Endodermal cell (in vitro differentiated cells): ENCODE results near the gene TAS2R1. TPM values are rescaled to one million over a fixed set of nuclear protein-coding genes. Genes with fewer than 3 reads are reported as not detected.
"Not testable (repeated sequence)": the region's sequence is repeated elsewhere in the genome, so short reads cannot be mapped to it uniquely, and the experiment has no call there.

Experiments used
- DNase-seq: peaks from one replicate; pipeline ENCODE4 v3.0.0-alpha.2; 2017
- H3K27ac ChIP-seq: 2 replicates; pipeline ENCODE4 v1.5.1; 2013; ENCODE audit warnings: mild to moderate bottlenecking, low read depth, low read length, moderate library complexity
- H3K27me3 ChIP-seq: 2 replicates; pipeline ENCODE4 v1.6.1; 2013; ENCODE audit warnings: mild to moderate bottlenecking, low read length, moderate library complexity; ENCODE audit not compliant: insufficient read depth, control insufficient read depth, poor library complexity, severe bottlenecking
- H3K36me3 ChIP-seq: 2 replicates; pipeline ENCODE4 v1.7.0; 2013; ENCODE audit warnings: mild to moderate bottlenecking, low read length, moderate library complexity; ENCODE audit not compliant: control insufficient read depth, insufficient read depth
- H3K4me1 ChIP-seq: one replicate; pipeline ENCODE4 v1.7.0; 2013; ENCODE audit warnings: low read length; ENCODE audit not compliant: control insufficient read depth, insufficient read depth
- H3K4me3 ChIP-seq: 2 replicates; pipeline ENCODE4 v1.5.1; 2013; ENCODE audit warnings: mild to moderate bottlenecking, low read length, moderate library complexity
- H3K9ac ChIP-seq: 2 replicates; pipeline ENCODE4 v1.6.1; 2013; ENCODE audit warnings: mild to moderate bottlenecking, low read length, moderate library complexity; ENCODE audit not compliant: poor library complexity, severe bottlenecking; ENCODE audit errors: extremely low read depth
- H3K9me3 ChIP-seq: 2 replicates; pipeline ENCODE4 v1.6.1; 2013; ENCODE audit warnings: mild to moderate bottlenecking, low read length, moderate library complexity; ENCODE audit not compliant: control insufficient read depth
- H3K27ac Mint-ChIP-seq: 2 replicates; pipeline ENCODE4 v1.8.0; 2020; ENCODE audit warnings: mixed read lengths
- H3K27me3 Mint-ChIP-seq: 2 replicates; pipeline ENCODE4 v1.8.0; 2021; ENCODE audit warnings: mild to moderate bottlenecking, mixed read lengths; ENCODE audit not compliant: insufficient read depth
- H3K36me3 Mint-ChIP-seq: 2 replicates; pipeline ENCODE4 v1.8.0; 2020; ENCODE audit warnings: low read depth, mixed read lengths
- H3K4me1 Mint-ChIP-seq: 2 replicates; pipeline ENCODE4 v1.8.0; 2020; ENCODE audit warnings: mixed read lengths
- H3K4me3 Mint-ChIP-seq: 2 replicates; pipeline ENCODE4 v1.8.0; 2020; ENCODE audit warnings: mild to moderate bottlenecking, moderate library complexity, mixed read lengths
- H3K9me3 Mint-ChIP-seq: 2 replicates; pipeline ENCODE4 v1.8.0; 2020; ENCODE audit warnings: mild to moderate bottlenecking, mixed read lengths
- WGBS, 2 experiments: methylation state at CpG; one replicate each; pipeline versions ENCODE4 v1.1.5 to v1.1.7; 2013; ENCODE audit warnings: missing lambda C conversion rate in 2 of 2, mixed read lengths in 1 of 2; ENCODE audit not compliant: insufficient coverage in 1 of 2, insufficient read length in 1 of 2; 5-methylcytosine and 5-hydroxymethylcytosine counted together
- total RNA-seq, 2 donors: library from RNA; stranded (reverse); fragmentation: NEBNext Ultra II Directional in 1 of 2; extraction: Animal tissue kit (Norgen Biotek cat#: 25700) in 1 of 2; gene quantifications; 2 replicates in 1 of 2; 3 replicates in 1 of 2; pipeline ENCODE4 v1.2.1, GENCODE V29; 2021
- TF ChIP-seq, protein P1 (sequence below): fragments of 200-600 bp; sonication (generic); conservative IDR thresholded peaks from 2 replicates; pipeline ENCODE4 v1.5.0; 2021; ENCODE audit warnings: antibody characterized with exemption, mild to moderate bottlenecking

The TAS2R1 gene
- total RNA-seq, 2 donors from 2014 or later, result 0.24 TPM; not detected in 1

DNA sequence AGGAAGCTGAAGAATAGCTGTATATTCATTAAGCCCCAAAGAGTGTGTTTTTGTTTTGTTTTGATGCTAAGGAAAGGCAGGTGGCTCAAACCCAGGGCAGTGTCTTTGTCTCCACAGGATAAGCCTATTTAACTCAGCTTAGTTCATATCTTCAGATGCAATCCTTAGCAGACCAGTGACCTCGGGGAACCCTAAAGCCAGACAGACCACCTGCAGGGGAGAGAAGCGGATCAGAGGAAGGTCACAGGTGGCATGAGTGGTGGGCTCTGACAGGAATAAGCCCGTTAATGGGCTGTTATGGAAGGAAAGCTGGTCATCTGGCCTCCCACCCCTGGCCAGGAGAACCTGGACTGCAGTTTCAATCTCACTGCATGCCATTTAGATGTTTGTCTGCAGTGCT, 30.8 kb downstream of the TAS2R1 start:
- H3K36me3 Mint-ChIP-seq, result peaks cover 1% of the 10 kb centered on the region
- Histone ChIP-seq H3K9ac (peak overlapping the region; percentile 69), H3K4me1 (peaks cover 17% of the 10 kb centered on the region), H3K27ac (no peak overlapping the region), H3K36me3 (peaks cover 21% of the 10 kb centered on the region), H3K27me3 (no peaks in the 10 kb centered on the region), H3K9me3 (peaks cover 15% of the 10 kb centered on the region), H3K4me3 (peak overlapping the region; percentile 58)
- TF ChIP-seq, protein P1, sequence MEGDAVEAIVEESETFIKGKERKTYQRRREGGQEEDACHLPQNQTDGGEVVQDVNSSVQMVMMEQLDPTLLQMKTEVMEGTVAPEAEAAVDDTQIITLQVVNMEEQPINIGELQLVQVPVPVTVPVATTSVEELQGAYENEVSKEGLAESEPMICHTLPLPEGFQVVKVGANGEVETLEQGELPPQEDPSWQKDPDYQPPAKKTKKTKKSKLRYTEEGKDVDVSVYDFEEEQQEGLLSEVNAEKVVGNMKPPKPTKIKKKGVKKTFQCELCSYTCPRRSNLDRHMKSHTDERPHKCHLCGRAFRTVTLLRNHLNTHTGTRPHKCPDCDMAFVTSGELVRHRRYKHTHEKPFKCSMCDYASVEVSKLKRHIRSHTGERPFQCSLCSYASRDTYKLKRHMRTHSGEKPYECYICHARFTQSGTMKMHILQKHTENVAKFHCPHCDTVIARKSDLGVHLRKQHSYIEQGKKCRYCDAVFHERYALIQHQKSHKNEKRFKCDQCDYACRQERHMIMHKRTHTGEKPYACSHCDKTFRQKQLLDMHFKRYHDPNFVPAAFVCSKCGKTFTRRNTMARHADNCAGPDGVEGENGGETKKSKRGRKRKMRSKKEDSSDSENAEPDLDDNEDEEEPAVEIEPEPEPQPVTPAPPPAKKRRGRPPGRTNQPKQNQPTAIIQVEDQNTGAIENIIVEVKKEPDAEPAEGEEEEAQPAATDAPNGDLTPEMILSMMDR, result no peak
- H3K9me3 Mint-ChIP-seq, result no peaks in the 10 kb centered on the region
- H3K27me3 Mint-ChIP-seq, result peaks cover 6% of the 10 kb centered on the region
- DNase-seq, result peak; percentile 91
- peak overlapping the region; percentile 60 for H3K27ac Mint-ChIP-seq
- 28 to 66% methylated on average over 2 to 3 of the region's 3 CpGs for WGBS, 2 experiments
- H3K4me1 Mint-ChIP-seq, result peaks cover 73% of the 10 kb centered on the region
- no peak overlapping the region for H3K4me3 Mint-ChIP-seq

DNA sequence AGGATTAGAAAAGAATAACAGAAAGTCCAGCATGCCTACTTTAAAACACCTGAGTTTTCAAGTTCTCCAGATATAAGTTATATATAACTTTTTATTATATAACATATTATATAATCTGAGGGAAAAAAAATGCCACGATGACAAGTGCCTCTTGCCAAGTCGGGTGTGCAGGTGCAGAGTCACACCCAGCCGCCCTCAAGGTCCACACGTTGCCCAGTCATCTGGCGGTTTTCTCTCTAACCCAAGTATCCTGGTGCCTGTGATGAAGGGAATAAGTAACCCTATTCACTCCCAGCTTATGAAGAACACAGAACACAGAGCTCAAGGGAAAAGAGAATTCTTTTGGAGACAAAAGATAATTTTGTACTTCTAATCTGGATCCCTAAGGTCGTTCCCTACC, 31.8 kb downstream of the TAS2R1 start:
- peaks cover 17% of the 10 kb centered on the region for H3K4me1 ChIP-seq
- H3K9me3 Mint-ChIP-seq, result not testable (repeated sequence)
- peaks cover 75% of the 10 kb centered on the region for H3K4me1 Mint-ChIP-seq

DNA sequence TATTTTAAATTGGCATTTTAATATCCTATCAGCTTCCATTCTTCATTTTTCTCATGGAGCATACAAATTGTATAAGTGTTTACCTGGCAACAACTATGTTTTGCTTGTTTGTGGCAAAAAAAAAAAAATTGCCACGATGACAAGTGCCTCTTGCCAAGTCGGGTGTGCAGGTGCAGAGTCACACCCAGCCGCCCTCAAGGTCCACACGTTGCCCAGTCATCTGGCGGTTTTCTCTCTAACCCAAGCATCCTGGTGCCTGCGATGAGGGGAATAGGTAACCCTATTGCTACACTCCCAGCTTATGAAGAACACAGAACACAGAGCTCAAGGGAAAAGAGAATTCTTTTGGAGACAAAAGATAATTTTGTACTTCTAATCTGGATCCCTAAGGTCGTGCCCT, 32.8 kb downstream of the TAS2R1 start:
- not testable (repeated sequence) for H3K27me3 Mint-ChIP-seq, H3K9ac ChIP-seq, H3K36me3 Mint-ChIP-seq, H3K4me3 ChIP-seq, H3K27me3 ChIP-seq, H3K4me3 Mint-ChIP-seq, H3K27ac ChIP-seq, H3K27ac Mint-ChIP-seq, H3K9me3 Mint-ChIP-seq, DNase-seq
- WGBS, 2 experiments, result 80 to 92% methylated on average over 1 to 6 of the region's 7 CpGs
- Histone ChIP-seq H3K36me3 (peaks cover 35% of the 10 kb centered on the region), H3K4me1 (peaks cover 12% of the 10 kb centered on the region), H3K9me3 (peaks cover 22% of the 10 kb centered on the region)
- H3K4me1 Mint-ChIP-seq, result peaks cover 66% of the 10 kb centered on the region

More for the DNA sequence above, 31.8 kb downstream of the TAS2R1 start:
- not testable (repeated sequence) for H3K9ac ChIP-seq, H3K27me3 Mint-ChIP-seq, DNase-seq, H3K27me3 ChIP-seq, H3K36me3 Mint-ChIP-seq, H3K4me3 Mint-ChIP-seq, H3K27ac Mint-ChIP-seq, H3K27ac ChIP-seq, H3K4me3 ChIP-seq
- Histone ChIP-seq H3K36me3 (peaks cover 29% of the 10 kb centered on the region), H3K9me3 (peaks cover 20% of the 10 kb centered on the region)
- WGBS, 2 experiments, result 87% methylated on average over 6 of the region's 6 CpGs; no CpG with 5 or more reads in 1 of the 2 experiments

DNA sequence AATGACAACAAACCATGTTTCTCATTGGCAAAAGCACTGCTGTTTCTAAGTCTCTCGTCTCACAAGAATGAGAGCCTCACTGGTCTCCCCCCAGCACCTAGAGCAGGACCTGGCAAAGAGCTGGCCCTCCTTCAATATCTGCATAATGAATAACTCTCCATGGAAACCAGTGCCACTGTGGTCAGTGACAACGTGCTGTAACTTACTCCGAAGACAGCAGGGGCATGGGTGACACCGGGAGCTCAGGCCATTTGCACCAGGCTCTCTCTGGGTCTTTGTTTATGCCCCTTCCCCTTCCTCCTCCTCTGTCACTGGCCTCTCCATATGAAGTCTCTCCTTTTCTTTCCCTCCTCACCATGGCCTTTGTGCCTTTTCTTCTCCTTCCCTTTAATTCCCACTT, 33.3 kb downstream of the TAS2R1 start:
- peaks cover 40% of the 10 kb centered on the region for H3K36me3 ChIP-seq
- Mint-ChIP-seq H3K4me3 (no peak overlapping the region), H3K9me3 (no peaks in the 10 kb centered on the region), H3K36me3 (peaks cover 3% of the 10 kb centered on the region), H3K27ac (no peak overlapping the region), H3K4me1 (peaks cover 65% of the 10 kb centered on the region), H3K27me3 (no peaks in the 10 kb centered on the region)
- peaks cover 27% of the 10 kb centered on the region for H3K9me3 ChIP-seq
- TF ChIP-seq, protein P1, result no peak
- H3K27me3 ChIP-seq, result no peaks in the 10 kb centered on the region
- peaks cover 12% of the 10 kb centered on the region for H3K4me1 ChIP-seq
- H3K27ac ChIP-seq, result peak overlapping the region; percentile 29
- no peak overlapping the region for H3K9ac ChIP-seq
- peak; percentile 62 for DNase-seq
- 41 to 45% methylated on average over 4 of the region's 4 CpGs for WGBS, 2 experiments
- no peak overlapping the region for H3K4me3 ChIP-seq
